AG20443 (cell line): ENCODE results near the gene EPC2.
"Not testable (repeated sequence)": the region's sequence is repeated elsewhere in the genome, so short reads cannot be mapped to it uniquely, and the experiment has no call there.

Experiments
- DNase-seq: peaks from one replicate; pipeline ENCODE4 v3.0.0; 2012; ENCODE audit warnings: low spot score, mixed read lengths

EPC2 gene

GRCh38 chr2:148674063-148675020 is 29.8 kb downstream of the EPC2 start:
- no peak for DNase-seq

DNA sequence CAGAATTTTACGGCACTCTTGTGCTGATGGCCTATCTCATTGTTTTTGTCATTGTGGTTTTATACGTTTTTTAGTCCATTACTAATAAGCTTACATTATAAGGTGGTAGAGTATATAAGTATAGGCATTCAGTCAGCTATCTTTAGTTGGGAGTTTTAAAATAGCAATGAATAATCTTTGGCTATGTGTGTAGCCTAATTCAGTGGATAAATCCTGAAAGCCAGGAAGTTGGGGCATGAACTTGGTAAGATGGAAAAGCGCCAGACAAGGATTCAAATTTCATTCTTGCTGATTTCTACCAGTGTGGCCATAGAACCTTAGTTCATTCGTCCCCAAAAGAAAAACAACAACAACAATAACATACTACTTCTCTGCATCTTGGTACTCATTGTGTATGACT is 31.2 kb downstream of the EPC2 start:
- DNase-seq = no peak

- DNase-seq = not testable (repeated sequence)
These were observed 34.0 kb downstream of the EPC2 start for GRCh38 chr2:148678302-148679179.

- no peak for DNase-seq
These were observed 35.9 kb downstream of the EPC2 start for GRCh38 chr2:148680462-148680861.

DNA sequence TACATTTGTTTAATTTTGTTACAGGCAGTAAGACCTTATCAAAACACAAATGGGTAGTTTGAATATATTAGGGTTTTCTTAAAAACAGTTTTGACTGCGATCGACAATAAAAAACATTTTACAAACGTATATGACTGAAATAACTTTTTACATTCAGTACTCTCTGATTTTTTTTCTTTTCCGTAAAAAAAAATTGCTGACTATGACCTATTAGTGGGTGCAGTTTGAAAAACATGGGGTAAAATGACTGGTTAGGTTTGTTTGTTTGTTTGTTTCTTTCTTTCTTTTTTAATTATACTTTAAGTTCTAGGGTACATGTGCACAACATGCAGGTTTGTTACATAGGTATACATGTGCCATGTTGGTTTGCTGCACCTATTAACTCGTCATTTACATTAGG is 36.9 kb downstream of the EPC2 start:
- no peak for DNase-seq

- not testable (repeated sequence) for DNase-seq
These were observed 37.3 kb downstream of the EPC2 start for GRCh38 chr2:148681862-148682261.

- DNase-seq = no peak
These were observed 40.0 kb downstream of the EPC2 start for GRCh38 chr2:148684507-148684906.

DNA sequence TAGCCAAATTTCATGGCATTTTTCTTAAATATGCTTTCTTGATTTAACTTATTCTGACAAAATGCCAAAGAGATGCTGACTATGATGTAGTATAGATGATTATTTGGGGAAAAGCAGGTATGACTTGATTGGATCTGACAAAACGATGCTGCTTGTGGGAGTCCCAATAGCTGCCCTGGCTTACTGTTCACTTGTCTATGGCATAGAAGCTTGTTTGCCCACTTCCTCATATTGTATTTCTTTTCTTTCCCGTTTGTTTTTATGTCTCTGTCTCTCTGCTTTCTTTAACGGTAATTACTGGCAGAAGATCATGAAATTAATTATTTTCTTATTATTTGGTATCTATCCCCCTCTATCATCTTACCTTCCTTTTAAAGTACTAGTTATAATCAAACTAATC is 43.0 kb downstream of the EPC2 start:
- DNase-seq = no peak

- DNase-seq = not testable (repeated sequence)
These were observed 43.5 kb downstream of the EPC2 start for GRCh38 chr2:148688011-148688410.

DNA sequence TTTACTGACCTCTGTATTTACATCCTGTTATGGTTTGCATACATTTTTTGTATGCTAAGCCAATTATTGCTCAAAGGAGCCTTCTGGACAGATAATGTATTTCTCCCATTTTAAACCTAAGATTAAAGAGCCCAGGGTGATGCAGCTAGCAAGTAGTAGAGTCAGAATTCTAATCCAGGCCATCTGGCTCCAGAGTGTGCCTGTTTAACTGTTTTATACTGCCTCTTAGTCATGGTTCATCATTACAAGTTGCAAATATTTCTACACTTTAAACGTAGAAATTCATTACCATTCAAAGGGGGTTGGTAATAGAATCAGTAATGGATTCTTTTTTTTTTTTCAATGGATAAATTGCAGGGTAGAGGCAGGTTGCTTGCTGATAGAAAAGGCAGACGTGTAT is 52.4 kb downstream of the EPC2 start:
- no peak for DNase-seq

GRCh38 chr2:148699830-148700229 is 55.3 kb downstream of the EPC2 start:
- DNase-seq = no peak

- DNase-seq = no peak
These were observed 56.5 kb downstream of the EPC2 start for GRCh38 chr2:148701039-148701438.

DNA sequence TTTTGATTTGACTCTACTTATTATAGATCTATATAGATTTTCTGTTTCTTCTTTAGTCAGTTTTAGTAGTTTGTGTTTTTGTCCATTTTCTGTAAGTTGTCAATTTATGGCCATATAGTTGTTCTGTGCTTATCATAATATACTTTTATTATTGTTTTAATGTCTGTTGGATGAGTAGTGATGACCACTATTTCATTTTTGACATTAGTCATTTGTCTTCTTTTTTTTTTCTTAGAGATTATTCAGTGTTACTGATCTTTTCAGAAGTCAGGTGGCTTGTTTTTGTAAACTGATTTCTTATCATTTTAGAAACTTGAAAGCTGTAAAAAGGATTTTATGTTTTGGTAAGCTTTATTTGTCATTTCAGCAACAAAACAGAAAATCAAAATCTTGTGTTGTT is 57.3 kb downstream of the EPC2 start:
- no peak for DNase-seq

DNA sequence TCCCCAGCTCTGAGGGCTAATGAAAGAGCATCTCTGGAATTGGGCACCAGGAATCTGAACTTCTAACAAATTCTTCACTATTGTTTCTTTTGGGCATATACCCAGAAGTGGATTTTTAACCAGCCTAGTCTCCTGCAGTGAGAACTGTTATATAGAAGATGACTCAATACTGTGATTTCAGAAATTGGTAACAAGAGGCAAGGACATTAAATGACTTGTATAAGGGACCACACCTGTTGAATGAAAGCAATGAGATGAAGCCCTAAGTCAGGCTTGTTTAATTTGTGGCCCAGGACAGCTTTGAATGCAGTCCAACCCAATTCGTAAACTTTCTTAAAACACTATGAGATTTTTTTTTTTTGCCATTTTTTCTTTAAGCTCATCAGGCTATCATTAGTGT is 57.9 kb downstream of the EPC2 start:
- DNase-seq = no peak

DNA sequence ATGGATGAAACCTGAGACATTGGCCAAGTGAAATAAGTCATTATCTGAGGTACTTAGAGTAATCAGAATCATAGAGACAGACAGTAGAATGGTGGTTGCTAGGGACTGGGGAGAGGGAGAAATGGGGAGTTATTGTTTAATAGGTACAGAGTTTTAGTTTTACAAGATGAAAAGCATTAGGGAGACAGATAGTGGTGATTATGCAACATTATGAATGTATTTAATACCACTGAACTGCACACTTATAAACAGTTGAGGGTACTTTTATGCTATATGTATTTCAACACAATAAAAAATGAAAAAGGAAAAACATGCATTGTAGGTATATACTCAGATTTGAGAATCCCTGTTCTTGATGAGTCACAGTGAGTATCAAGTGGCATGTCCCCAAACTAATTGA is 59.7 kb downstream of the EPC2 start:
- DNase-seq = no peak

- DNase-seq = no peak
These were observed 71.9 kb downstream of the EPC2 start for GRCh38 chr2:148716378-148716920.

GRCh38 chr2:148718039-148718438 is 73.5 kb downstream of the EPC2 start:
- no peak for DNase-seq

GRCh38 chr2:148719195-148719749 is 74.7 kb downstream of the EPC2 start:
- DNase-seq = no peak

- DNase-seq = no peak
These were observed 75.4 kb downstream of the EPC2 start for GRCh38 chr2:148719941-148720436.

DNA sequence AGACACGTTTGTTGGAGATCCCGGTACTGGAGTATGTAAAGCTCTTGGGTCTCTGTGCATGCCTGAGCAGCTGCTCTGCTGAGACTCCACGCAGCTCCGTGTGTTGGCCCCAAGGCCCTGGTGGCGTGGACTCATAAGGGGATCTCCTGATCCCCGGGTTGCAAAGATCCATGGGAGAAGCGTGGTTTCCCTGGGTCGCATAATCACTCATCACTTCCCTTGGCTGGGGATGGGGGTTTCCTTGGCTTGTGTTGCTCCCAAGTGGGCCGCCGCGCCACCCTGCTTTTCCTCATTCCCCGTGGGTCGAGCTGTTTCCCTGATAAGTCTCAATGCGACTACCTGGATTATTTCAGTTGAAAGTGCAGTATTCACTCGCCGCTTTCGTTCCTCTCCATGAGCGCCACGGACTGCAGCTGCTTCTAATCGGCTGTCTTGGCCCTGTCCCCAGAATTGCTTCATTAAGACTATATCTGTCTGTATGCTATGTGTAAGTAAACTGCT is 76.0 kb downstream of the EPC2 start:
- DNase-seq = peak; percentile 50

DNA sequence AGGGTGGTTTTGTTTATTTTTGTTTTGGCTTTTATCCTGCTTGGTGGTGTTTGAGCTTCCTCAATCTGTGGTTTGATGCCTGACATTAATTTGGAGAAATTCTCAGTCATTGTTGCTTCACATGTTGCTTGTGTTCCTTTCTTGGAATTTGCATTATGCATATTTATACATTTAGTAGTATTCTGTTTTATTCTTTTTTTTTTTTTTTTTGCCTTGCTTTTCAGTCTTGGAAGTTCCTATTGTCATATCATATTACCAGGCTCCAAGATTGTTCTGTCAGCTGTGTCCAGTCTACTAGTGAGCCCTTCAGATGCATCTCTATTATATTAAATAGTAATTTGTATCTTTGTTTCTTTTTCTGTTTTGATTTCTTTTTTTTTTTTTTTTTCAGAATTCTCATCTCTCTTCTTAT is 77.0 kb downstream of the EPC2 start:
- DNase-seq = no peak
